ENCODE data around the gene SAE1.

DNA sequence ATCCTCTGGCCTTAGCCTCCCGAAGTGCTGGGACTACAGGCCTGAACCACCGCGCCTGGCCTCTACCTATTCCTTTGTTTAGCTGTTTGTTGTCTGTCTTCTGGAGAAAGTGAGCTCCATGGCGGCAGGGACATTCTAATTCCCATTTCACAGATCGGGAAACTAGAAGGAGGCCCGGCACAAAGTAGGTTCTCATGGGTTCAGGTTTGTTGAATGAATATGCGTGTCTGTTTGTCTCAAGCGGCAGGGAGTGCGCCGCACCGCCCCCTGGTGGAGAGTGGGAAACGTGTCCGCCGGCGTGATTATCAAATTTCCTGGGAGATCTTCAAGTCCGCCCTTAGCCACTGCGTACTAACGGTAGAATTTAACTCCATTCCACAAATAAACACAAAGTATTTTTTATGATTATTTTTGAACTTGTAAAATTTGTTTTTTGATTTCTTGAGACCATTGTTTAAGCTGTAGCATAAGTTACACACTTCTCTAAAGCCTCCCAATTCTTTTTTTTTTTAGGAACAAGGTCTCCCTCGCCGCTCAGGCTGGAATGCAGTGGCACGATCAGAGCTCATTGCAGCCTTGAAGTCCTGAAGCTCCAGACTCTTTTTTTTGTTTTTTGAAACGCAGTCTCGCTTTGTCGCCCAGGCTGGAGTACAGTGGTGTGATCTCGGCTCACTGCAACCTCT lies 116.8 kb downstream of the SAE1 start:
- TF ChIP-seq REST (IDR thresholded peaks at IDR 0.05; ENCODE audit: insufficient read depth in 1 of 2, low read depth in 2 of 2, low read length in 1 of 2), result no peak
- TF ChIP-seq CTCF (IDR thresholded peaks at IDR 0.05), result peak; percentile 93
- no peak for TF ChIP-seq POLR2AphosphoS5 (IDR thresholded peaks at IDR 0.05; ENCODE audit: low read depth, low read length)
- TF ChIP-seq TCF7L2 (IDR thresholded peaks at IDR 0.05; ENCODE audit: low read depth, low read length), result no peak
- no peak for TF ChIP-seq SIN3A (IDR thresholded peaks at IDR 0.05; ENCODE audit: borderline replicate concordance, insufficient read depth, low read depth, low read length)

Data from Panc1 (cell line).